Measurements from ENCODE around the gene VPS26A. TPM values are rescaled to one million over a fixed set of nuclear protein-coding genes. Genes with fewer than 3 reads are reported as not detected.

Gene VPS26A
- total RNA-seq, 1 donor from 2014 or later, result 61.6 TPM

GRCh38 chr10:69124563-69125268, 738 bp downstream of the VPS26A start:
- H3K4me2 ChIP-seq (ENCODE audit: low read length), result peak overlapping the region; percentile 91
- peaks cover 55% of the 10 kb centered on the region for H3K79me2 ChIP-seq (ENCODE audit: insufficient read depth, low read length)
- H3K4me3 Mint-ChIP-seq (ENCODE audit: unreplicated experiment), result peak overlapping the region; percentile 96
- peak overlapping the region; percentile 84 for H3K4me3 ChIP-seq (ENCODE audit: insufficient read depth, low read depth, low read length)
- peaks cover 6% of the 10 kb centered on the region for H3K4me1 ChIP-seq (ENCODE audit: insufficient read depth, low read length)
- peak overlapping the region; percentile 95 for H3K9ac ChIP-seq (ENCODE audit: low read length)
- no peaks in the 10 kb centered on the region for H3K36me3 ChIP-seq (ENCODE audit: insufficient read depth, low read length)
- TF ChIP-seq CTCF (IDR thresholded peaks at IDR 0.05; ENCODE audit: insufficient read depth, low read depth, low read length), result no peak
- no peak for TF ChIP-seq EZH2 (IDR thresholded peaks at IDR 0.05; ENCODE audit: insufficient read depth, low read length)
- peak overlapping the region; percentile 67 for H2AFZ ChIP-seq (ENCODE audit: low read depth, low read length)
- H3K27ac Mint-ChIP-seq (ENCODE audit: unreplicated experiment), result peak overlapping the region; percentile 88
- DNase-seq (ENCODE audit: low read depth), result peak; percentile 55
- H3K4me1 Mint-ChIP-seq (ENCODE audit: low read depth, unreplicated experiment), result peaks cover 5% of the 10 kb centered on the region
- H3K27me3 ChIP-seq (ENCODE audit: insufficient read depth, low read length), result no peaks in the 10 kb centered on the region
- no peaks in the 10 kb centered on the region for H3K9me3 Mint-ChIP-seq (ENCODE audit: unreplicated experiment)
- peak overlapping the region; percentile 82 for H3K27ac ChIP-seq (ENCODE audit: low read depth, low read length)
- no peaks in the 10 kb centered on the region for H3K9me3 ChIP-seq (ENCODE audit: insufficient read depth, low read depth, low read length)
- peaks cover 28% of the 10 kb centered on the region for H4K20me1 ChIP-seq (ENCODE audit: insufficient read depth, low read length)
- peaks cover 2% of the 10 kb centered on the region for H3K36me3 Mint-ChIP-seq (ENCODE audit: low read depth, unreplicated experiment)
- peak; percentile 5 for FAIRE-seq
- no peaks in the 10 kb centered on the region for H3K27me3 Mint-ChIP-seq (ENCODE audit: low read depth, unreplicated experiment)

GRCh38 chr10:69125554-69125953, 1.6 kb downstream of the VPS26A start:
- peak overlapping the region; percentile 96 for H3K4me3 Mint-ChIP-seq (ENCODE audit: unreplicated experiment)
- Histone ChIP-seq H3K9me3 (ENCODE audit: insufficient read depth, low read depth, low read length) (no peaks in the 10 kb centered on the region), H3K9ac (ENCODE audit: low read length) (peak overlapping the region; percentile 95), H3K79me2 (ENCODE audit: insufficient read depth, low read length) (peaks cover 63% of the 10 kb centered on the region), H3K27ac (ENCODE audit: low read depth, low read length) (no peak overlapping the region), H3K4me3 (ENCODE audit: insufficient read depth, low read depth, low read length) (peak overlapping the region; percentile 84), H3K27me3 (ENCODE audit: insufficient read depth, low read length) (no peaks in the 10 kb centered on the region), H2AFZ (ENCODE audit: low read depth, low read length) (no peak overlapping the region), H3K36me3 (ENCODE audit: insufficient read depth, low read length) (no peaks in the 10 kb centered on the region), H4K20me1 (ENCODE audit: insufficient read depth, low read length) (peaks cover 36% of the 10 kb centered on the region), H3K4me2 (ENCODE audit: low read length) (peak overlapping the region; percentile 91), H3K4me1 (ENCODE audit: insufficient read depth, low read length) (peaks cover 6% of the 10 kb centered on the region)
- H3K36me3 Mint-ChIP-seq (ENCODE audit: low read depth, unreplicated experiment), result peaks cover 2% of the 10 kb centered on the region
- DNase-seq (ENCODE audit: low read depth) (no peak), FAIRE-seq (no peak)
- H3K27ac Mint-ChIP-seq (ENCODE audit: unreplicated experiment), result peak overlapping the region; percentile 88
- TF ChIP-seq CTCF (IDR thresholded peaks at IDR 0.05; ENCODE audit: insufficient read depth, low read depth, low read length), result no peak
- no peak for TF ChIP-seq EZH2 (IDR thresholded peaks at IDR 0.05; ENCODE audit: insufficient read depth, low read length)
- peaks cover 11% of the 10 kb centered on the region for H3K4me1 Mint-ChIP-seq (ENCODE audit: low read depth, unreplicated experiment)
- no peaks in the 10 kb centered on the region for H3K9me3 Mint-ChIP-seq (ENCODE audit: unreplicated experiment)
- H3K27me3 Mint-ChIP-seq (ENCODE audit: low read depth, unreplicated experiment), result no peaks in the 10 kb centered on the region

- Histone ChIP-seq H3K27ac (ENCODE audit: low read depth, low read length) (no peak overlapping the region), H3K4me3 (ENCODE audit: insufficient read depth, low read depth, low read length) (no peak overlapping the region), H3K9ac (ENCODE audit: low read length) (no peak overlapping the region), H4K20me1 (ENCODE audit: insufficient read depth, low read length) (peaks cover 51% of the 10 kb centered on the region), H3K79me2 (ENCODE audit: insufficient read depth, low read length) (peaks cover 94% of the 10 kb centered on the region), H3K36me3 (ENCODE audit: insufficient read depth, low read length) (peaks cover 4% of the 10 kb centered on the region), H3K4me2 (ENCODE audit: low read length) (peak overlapping the region; percentile 6), H3K9me3 (ENCODE audit: insufficient read depth, low read depth, low read length) (no peaks in the 10 kb centered on the region), H3K4me1 (ENCODE audit: insufficient read depth, low read length) (peaks cover 3% of the 10 kb centered on the region), H2AFZ (ENCODE audit: low read depth, low read length) (no peak overlapping the region), H3K27me3 (ENCODE audit: insufficient read depth, low read length) (no peaks in the 10 kb centered on the region)
- FAIRE-seq, result peak; percentile 85
- no peak overlapping the region for H3K4me3 Mint-ChIP-seq (ENCODE audit: unreplicated experiment)
- peak; percentile 27 for DNase-seq (ENCODE audit: low read depth)
- TF ChIP-seq CTCF (IDR thresholded peaks at IDR 0.05; ENCODE audit: insufficient read depth, low read depth, low read length), result no peak
- no peak for TF ChIP-seq EZH2 (IDR thresholded peaks at IDR 0.05; ENCODE audit: insufficient read depth, low read length)
- no peaks in the 10 kb centered on the region for H3K27me3 Mint-ChIP-seq (ENCODE audit: low read depth, unreplicated experiment)
- no peak overlapping the region for H3K27ac Mint-ChIP-seq (ENCODE audit: unreplicated experiment)
- H3K9me3 Mint-ChIP-seq (ENCODE audit: unreplicated experiment), result peaks cover 2% of the 10 kb centered on the region
- peaks cover 14% of the 10 kb centered on the region for H3K4me1 Mint-ChIP-seq (ENCODE audit: low read depth, unreplicated experiment)
- peaks cover 5% of the 10 kb centered on the region for H3K36me3 Mint-ChIP-seq (ENCODE audit: low read depth, unreplicated experiment)
These were observed 6.3 kb downstream of the VPS26A start for GRCh38 chr10:69130251-69130650.
